Spleen (tissue), 7 donors: ENCODE results near the gene ACOXL.

Experiments used
- CTCF ChIP-seq, 11 experiments: fragments of 200-600 bp in 7 of 11; fragments of 450-650 bp in 4 of 11; sonication (generic) in 4 of 11; IDR thresholded peaks in 8 of 11; conservative IDR thresholded peaks in 3 of 11; 1 replicate in 7 of 11; 2 replicates in 4 of 11; pipeline versions ENCODE4 v1.4.0 to v1.8.0; 2016 to 2021; ENCODE audit warnings: antibody characterized with exemption in 11 of 11, inconsistent platforms in 4 of 11, mild to moderate bottlenecking in 1 of 11
- POLR2A ChIP-seq, 3 donors: fragments of 450-650 bp; IDR thresholded peaks; one replicate each; pipeline ENCODE4 v1.5.1; 2017; ENCODE audit warnings: antibody characterized with exemption in 3 of 3, mild to moderate bottlenecking in 1 of 3
- donor health status: DM: no; HTN: no; CAD: no; lungs with moderate emphysema.
- donor health status: DM: no; HTN: no; CAD: no.
- donor health status: DM: no; HTN: no; CAD: no.

- TF ChIP-seq CTCF (IDR thresholded peaks at IDR 0.05 in 8 of 11, conservative IDR thresholded peaks at IDR 0.05 in 3 of 11) (no peak), POLR2A (IDR thresholded peaks at IDR 0.05) (no peak)
Observed at GRCh38 chr2:111135237-111135909, 403.0 kb downstream of the ACOXL start.
